Endothelial cell of umbilical vein (primary cell): ENCODE data around the gene GPS1.

Experiments used
- EZH2 ChIP-seq: IDR thresholded peaks from 2 replicates; pipeline ENCODE4 v1.6.1; 2012; ENCODE audit warnings: borderline replicate concordance, low read depth, mild to moderate bottlenecking, moderate library complexity, low read length, inconsistent platforms; ENCODE audit not compliant: severe bottlenecking
- GATA2 ChIP-seq: IDR thresholded peaks from 2 replicates; pipeline ENCODE4 v1.7.0; 2011; ENCODE audit warnings: low read depth, mild to moderate bottlenecking, moderate library complexity, mixed read lengths, low read length; ENCODE audit not compliant: insufficient read length, insufficient read depth
- POLR2A ChIP-seq: IDR thresholded peaks from 2 replicates; pipeline ENCODE4 v1.6.1; 2012; ENCODE audit warnings: low read depth, mild to moderate bottlenecking, control low read depth, low read length
- POLR2AphosphoS5 ChIP-seq: IDR thresholded peaks from 2 replicates; pipeline ENCODE4 v1.6.1; 2012; ENCODE audit warnings: low read depth, mild to moderate bottlenecking, control low read depth, low read length, moderate library complexity; ENCODE audit not compliant: insufficient read depth
- TF ChIP-seq, protein P1 (sequence below), 2 donors: IDR thresholded peaks; 1 replicate in 1 of 2; 2 replicates in 1 of 2; pipeline ENCODE4 v1.5.1; 2011; ENCODE audit warnings: low read length in 2 of 2, mild to moderate bottlenecking in 2 of 2, moderate library complexity in 2 of 2, control low read depth in 1 of 2, inconsistent platforms in 1 of 2, low read depth in 1 of 2; ENCODE audit not compliant: insufficient read depth in 1 of 2; ENCODE audit errors: extremely low read depth in 1 of 2
- TF ChIP-seq, protein P2 (sequence below): IDR thresholded peaks from 2 replicates; pipeline ENCODE4 v1.6.1; 2011; ENCODE audit not compliant: insufficient read depth, insufficient read length

DNA sequence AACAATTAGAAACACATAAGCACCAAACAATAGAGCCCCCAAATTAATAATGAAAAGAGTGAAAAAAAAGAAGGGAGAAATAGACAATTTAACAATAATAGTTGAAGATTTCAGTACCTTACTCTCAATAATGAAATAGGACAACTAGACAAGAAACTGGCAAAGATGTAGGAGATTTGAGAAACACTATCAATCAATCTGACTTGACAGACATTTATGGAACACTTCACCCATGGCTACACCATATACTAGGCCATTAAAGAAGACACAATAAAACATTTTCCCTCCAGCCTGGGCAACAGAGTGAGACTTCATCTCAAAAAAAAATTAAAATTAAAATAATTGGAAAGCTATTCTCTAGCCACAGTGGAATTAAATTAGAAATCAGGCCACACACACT, 18.9 kb downstream of the GPS1 start:
- TF ChIP-seq, protein P1, sequence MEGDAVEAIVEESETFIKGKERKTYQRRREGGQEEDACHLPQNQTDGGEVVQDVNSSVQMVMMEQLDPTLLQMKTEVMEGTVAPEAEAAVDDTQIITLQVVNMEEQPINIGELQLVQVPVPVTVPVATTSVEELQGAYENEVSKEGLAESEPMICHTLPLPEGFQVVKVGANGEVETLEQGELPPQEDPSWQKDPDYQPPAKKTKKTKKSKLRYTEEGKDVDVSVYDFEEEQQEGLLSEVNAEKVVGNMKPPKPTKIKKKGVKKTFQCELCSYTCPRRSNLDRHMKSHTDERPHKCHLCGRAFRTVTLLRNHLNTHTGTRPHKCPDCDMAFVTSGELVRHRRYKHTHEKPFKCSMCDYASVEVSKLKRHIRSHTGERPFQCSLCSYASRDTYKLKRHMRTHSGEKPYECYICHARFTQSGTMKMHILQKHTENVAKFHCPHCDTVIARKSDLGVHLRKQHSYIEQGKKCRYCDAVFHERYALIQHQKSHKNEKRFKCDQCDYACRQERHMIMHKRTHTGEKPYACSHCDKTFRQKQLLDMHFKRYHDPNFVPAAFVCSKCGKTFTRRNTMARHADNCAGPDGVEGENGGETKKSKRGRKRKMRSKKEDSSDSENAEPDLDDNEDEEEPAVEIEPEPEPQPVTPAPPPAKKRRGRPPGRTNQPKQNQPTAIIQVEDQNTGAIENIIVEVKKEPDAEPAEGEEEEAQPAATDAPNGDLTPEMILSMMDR (IDR thresholded peaks at IDR 0.05; ENCODE audit: extremely low read depth in 1 of 2, insufficient read depth in 1 of 2, low read depth in 1 of 2, low read length in 2 of 2): no peak
- TF ChIP-seq POLR2AphosphoS5 (no peak), EZH2 (no peak), POLR2A (no peak), GATA2 (no peak)
- TF ChIP-seq, protein P2, sequence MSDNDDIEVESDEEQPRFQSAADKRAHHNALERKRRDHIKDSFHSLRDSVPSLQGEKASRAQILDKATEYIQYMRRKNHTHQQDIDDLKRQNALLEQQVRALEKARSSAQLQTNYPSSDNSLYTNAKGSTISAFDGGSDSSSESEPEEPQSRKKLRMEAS: no peak
